HEK293T (cell line): Measurements from ENCODE around the gene TRABD2A.

Source experiments
- CTCF ChIA-PET: fragments of 350-600 bp; formaldehyde crosslinking; extraction: SDS; loops from one replicate; lab custom pipeline; 2021; ENCODE audit warnings: antibody characterized with exemption, inconsistent platforms; lab: Yijun Ruan, JAX
- POLR2A ChIA-PET: fragments of 350-600 bp; formaldehyde crosslinking; extraction: SDS; loops from one replicate; lab custom pipeline; 2020; ENCODE audit warnings: antibody characterized with exemption, inconsistent platforms; lab: Yijun Ruan, JAX
- DNase-seq: peaks from one replicate; pipeline ENCODE4 v3.0.0; 2012; ENCODE audit warnings: mixed read lengths; ENCODE audit errors: extremely low spot score
- ARNT ChIP-seq: fragments of 450-650 bp; IDR thresholded peaks from 2 replicates; pipeline ENCODE4 v1.6.1; 2017; ENCODE audit warnings: mild to moderate bottlenecking
- BHLHE40 ChIP-seq: fragments of 450-650 bp; IDR thresholded peaks from 2 replicates; pipeline ENCODE4 v1.6.1; 2016; ENCODE audit warnings: mild to moderate bottlenecking, moderate library complexity, borderline replicate concordance
- CTBP1 ChIP-seq: fragments of 450-650 bp; IDR thresholded peaks from 2 replicates; pipeline ENCODE4 v1.6.1; 2016; ENCODE audit warnings: borderline replicate concordance
- ELF4 ChIP-seq: fragments of 450-650 bp; IDR thresholded peaks from 2 replicates; pipeline ENCODE4 v1.6.1; 2017; ENCODE audit warnings: antibody characterized with exemption
- FOXA1 ChIP-seq: fragments of 450-650 bp; IDR thresholded peaks from 2 replicates; pipeline ENCODE4 v1.6.1; 2016; ENCODE audit warnings: mild to moderate bottlenecking
- FOXK2 ChIP-seq: fragments of 450-650 bp; IDR thresholded peaks from 2 replicates; pipeline ENCODE4 v1.6.1; 2016; ENCODE audit warnings: mild to moderate bottlenecking
- FOXM1 ChIP-seq: fragments of 450-650 bp; IDR thresholded peaks from 2 replicates; pipeline ENCODE4 v1.6.1; 2017; ENCODE audit warnings: mild to moderate bottlenecking, borderline replicate concordance
- HDGF ChIP-seq: fragments of 450-650 bp; IDR thresholded peaks from 2 replicates; pipeline ENCODE4 v1.6.1; 2017; ENCODE audit warnings: antibody characterized with exemption, borderline replicate concordance
- L3MBTL2 ChIP-seq: fragments of 450-650 bp; conservative IDR thresholded peaks from 2 replicates; pipeline ENCODE4 v1.6.1; 2016; ENCODE audit warnings: mild to moderate bottlenecking
- LEF1 ChIP-seq: fragments of 450-650 bp; IDR thresholded peaks from 2 replicates; pipeline ENCODE4 v1.6.1; 2017; ENCODE audit warnings: mild to moderate bottlenecking, borderline replicate concordance
- NFRKB ChIP-seq: fragments of 450-650 bp; IDR thresholded peaks from 2 replicates; pipeline ENCODE4 v1.6.1; 2016; ENCODE audit warnings: mild to moderate bottlenecking, moderate library complexity
- SP1 ChIP-seq: fragments of 450-650 bp; IDR thresholded peaks from 2 replicates; pipeline ENCODE4 v1.6.1; 2017
- SUZ12 ChIP-seq: fragments of 450-650 bp; IDR thresholded peaks from 2 replicates; pipeline ENCODE4 v1.6.1; 2016; ENCODE audit warnings: mild to moderate bottlenecking
- TARDBP ChIP-seq: fragments of 450-650 bp; IDR thresholded peaks from 2 replicates; pipeline ENCODE4 v1.6.1; 2016
- ZNF384 ChIP-seq: fragments of 450-650 bp; IDR thresholded peaks from 2 replicates; pipeline ENCODE4 v1.6.1; 2016
- TF ChIP-seq, protein P1 (sequence below): fragments of 450-650 bp; IDR thresholded peaks from 2 replicates; pipeline ENCODE4 v1.6.1; 2016

TRABD2A gene

DNA sequence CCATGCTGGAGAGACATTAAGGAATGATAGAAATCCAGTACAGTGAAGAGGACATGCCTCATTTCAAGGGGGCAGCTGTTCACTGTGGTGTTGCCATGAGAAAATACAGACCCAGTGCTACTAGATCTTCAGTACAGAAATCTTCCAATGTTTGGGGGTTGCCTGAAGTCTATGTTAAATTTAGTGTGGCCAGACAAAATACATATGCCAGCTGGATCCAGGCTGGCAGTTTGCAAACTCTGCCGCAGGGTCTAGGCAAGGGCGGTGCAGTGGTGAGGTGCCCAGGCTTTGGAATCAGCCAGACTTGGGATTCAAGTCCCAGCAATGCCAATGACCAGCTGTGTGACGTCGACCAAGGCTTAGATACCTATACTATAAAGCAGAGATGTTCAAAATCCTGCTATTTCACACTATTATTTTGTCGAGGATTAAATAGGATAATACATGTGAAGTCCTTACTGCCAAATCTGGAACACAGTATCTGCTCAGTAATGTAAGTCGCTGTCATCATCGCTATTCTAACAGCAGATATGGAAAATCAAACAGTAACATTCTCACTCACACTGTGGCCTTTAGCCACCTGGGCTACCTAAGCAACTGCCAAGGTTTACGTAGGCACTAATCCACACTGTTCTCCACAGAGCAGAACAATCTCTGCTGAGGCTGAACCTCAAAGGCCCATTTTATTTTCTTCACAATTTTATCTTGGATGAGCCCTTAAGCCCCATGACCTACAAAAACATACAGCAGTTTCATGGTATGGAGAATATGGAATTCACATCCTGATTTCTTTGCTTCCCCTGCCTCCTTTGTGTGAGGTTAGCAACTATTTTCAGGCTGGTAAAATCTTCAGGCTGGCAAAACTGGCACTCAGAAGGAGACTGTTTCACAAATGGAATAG, 18.7 kb upstream of the TRABD2A start:
- ChIA-PET POLR2A (no interaction called here), CTCF (interaction anchor here (0.9 kb wide), 1 partner anchor 27 kb away, joined by 3 read pairs; no protein-coding TSS in a partner anchor)
- DNase-seq: no peak
- TF ChIP-seq NFRKB (no peak), FOXM1 (no peak), SP1 (no peak)

DNA sequence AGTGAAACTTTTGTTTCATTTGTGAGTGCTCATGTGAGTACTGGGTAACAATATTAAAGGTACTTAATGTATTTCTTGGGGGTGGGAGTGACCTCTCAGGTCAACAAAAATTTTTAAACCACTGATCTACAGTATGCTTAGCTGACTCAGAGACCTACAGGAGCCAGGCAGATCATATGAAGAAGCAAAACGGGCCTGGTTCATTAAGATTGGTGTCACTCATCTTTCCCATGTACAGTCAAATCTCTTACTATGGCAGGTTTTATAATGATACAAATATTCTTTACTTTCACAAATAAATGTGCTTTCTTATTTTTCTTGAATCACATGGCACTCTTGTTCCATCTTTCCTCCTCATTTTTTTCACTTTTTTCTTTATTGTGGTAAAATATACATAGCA, 16.9 kb upstream of the TRABD2A start:
- TF ChIP-seq SP1 (no peak), BHLHE40 (no peak), FOXA1 (no peak), TARDBP (no peak), HDGF (no peak), FOXK2 (no peak), SUZ12 (no peak), ZNF384 (no peak), L3MBTL2 (no peak), CTBP1 (no peak), FOXM1 (no peak), ARNT (no peak), ELF4 (no peak), NFRKB (no peak)
- TF ChIP-seq, protein P1, sequence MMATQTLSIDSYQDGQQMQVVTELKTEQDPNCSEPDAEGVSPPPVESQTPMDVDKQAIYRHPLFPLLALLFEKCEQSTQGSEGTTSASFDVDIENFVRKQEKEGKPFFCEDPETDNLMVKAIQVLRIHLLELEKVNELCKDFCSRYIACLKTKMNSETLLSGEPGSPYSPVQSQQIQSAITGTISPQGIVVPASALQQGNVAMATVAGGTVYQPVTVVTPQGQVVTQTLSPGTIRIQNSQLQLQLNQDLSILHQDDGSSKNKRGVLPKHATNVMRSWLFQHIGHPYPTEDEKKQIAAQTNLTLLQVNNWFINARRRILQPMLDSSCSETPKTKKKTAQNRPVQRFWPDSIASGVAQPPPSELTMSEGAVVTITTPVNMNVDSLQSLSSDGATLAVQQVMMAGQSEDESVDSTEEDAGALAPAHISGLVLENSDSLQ: no peak
- DNase-seq: no peak
- ChIA-PET CTCF (no interaction called here), POLR2A (no interaction called here)

DNA sequence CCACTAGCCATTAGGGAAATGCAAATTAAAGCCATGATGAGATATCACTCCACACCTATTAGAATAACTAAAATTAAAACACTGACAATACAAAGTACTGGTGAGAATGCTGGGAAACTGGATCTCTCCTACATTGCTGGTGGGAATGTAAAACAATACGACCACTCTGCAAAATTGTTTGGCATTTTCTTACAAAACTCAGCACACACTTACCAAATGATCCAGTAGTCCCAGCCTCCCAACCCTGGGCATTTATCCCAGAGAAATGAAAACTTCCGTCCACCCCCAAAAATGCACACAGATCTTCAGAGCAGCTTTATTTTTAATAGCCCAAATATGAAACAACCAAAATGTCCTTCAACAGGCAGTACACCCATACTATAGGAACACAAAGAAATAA, 15.7 kb upstream of the TRABD2A start:
- TF ChIP-seq FOXK2 (no peak), CTBP1 (no peak), ELF4 (no peak), NFRKB (no peak), L3MBTL2 (no peak), ZNF384 (no peak), TARDBP (no peak), FOXA1 (no peak), LEF1 (no peak), BHLHE40 (no peak), SUZ12 (no peak)
- ChIA-PET CTCF (no interaction called here), POLR2A (interaction anchor here (1.6 kb wide), 1 partner anchor 10 kb away, joined by 4 read pairs; no protein-coding TSS in a partner anchor)
- DNase-seq: no peak

DNA sequence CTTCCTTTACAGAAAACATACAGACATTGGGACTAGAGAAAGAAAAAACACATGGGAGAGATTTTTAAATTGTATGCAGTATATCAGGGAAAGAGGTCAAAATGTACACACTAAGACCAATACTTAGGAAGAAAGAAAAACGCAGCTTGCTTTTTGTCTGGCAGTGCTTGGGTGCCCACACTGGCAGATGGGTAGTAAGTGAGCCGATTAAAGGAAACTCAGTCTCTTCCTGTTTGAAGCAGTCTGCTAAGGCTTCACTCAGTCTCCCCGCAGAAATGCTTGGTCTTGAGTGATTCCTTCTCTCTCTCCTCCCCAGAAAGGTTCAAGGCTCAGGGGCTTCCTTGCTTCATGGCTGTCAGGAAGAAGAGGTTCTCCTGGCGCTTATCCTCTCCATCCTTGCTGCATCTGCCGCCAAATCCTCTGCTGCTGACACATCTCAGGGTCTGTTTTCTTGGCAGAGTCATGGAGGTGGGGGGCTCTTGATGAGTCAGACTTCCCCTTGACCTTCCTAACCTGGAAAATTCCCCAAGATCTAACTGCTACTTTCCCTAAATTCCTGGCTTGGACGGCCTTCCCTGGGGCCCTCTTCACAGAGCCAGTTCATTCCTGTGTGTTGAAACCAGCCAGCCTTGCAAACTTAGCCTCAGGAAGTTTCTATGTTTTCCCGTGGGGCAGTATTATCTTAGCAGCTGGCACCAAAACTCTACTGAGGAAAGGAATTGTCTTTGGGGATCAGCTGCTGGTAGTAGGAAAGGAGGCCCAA, 14.1 kb upstream of the TRABD2A start:
- TF ChIP-seq TARDBP (no peak), SP1 (no peak), ZNF384 (no peak), HDGF (no peak), SUZ12 (no peak), BHLHE40 (no peak), FOXM1 (no peak), LEF1 (no peak), FOXK2 (no peak), CTBP1 (no peak), ELF4 (no peak), ARNT (no peak), L3MBTL2 (no peak), FOXA1 (no peak), NFRKB (no peak)
- TF ChIP-seq, protein P1: no peak
- no peak for DNase-seq
- CTCF ChIA-PET: no interaction called here
- POLR2A ChIA-PET: no interaction called here

DNA sequence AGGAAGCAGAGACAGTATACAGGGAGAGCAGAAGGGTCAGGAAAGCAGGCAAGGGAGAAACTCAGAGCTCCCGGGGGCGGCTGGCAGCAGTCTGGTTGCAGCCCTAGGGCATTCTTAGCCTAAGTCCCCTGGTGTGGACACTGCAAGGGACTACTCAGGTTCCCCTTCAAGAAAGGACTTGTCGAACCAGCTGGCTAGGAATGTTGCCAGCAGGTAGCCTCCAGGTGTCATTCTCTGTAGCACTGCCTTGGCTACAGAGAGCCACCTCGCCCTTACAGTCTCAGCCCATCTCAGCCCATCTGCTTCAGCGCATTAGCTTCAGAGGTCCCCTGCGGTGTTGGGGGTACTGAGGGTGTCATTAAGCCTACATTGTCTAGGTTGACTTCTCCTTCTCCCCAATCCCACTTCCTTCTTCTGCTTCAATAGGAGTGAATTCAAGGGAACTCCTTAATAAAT, 13.3 kb upstream of the TRABD2A start:
- POLR2A ChIA-PET: interaction anchor here (1.7 kb wide), 1 partner anchor 12 kb away, joined by 4 read pairs; no protein-coding TSS in a partner anchor
- CTCF ChIA-PET: interaction anchor here (1.6 kb wide), 1 partner anchor 10 kb away, joined by 3 read pairs; no protein-coding TSS in a partner anchor
- DNase-seq: no peak
- TF ChIP-seq FOXA1 (no peak), LEF1 (no peak), L3MBTL2 (no peak), CTBP1 (no peak)

DNA sequence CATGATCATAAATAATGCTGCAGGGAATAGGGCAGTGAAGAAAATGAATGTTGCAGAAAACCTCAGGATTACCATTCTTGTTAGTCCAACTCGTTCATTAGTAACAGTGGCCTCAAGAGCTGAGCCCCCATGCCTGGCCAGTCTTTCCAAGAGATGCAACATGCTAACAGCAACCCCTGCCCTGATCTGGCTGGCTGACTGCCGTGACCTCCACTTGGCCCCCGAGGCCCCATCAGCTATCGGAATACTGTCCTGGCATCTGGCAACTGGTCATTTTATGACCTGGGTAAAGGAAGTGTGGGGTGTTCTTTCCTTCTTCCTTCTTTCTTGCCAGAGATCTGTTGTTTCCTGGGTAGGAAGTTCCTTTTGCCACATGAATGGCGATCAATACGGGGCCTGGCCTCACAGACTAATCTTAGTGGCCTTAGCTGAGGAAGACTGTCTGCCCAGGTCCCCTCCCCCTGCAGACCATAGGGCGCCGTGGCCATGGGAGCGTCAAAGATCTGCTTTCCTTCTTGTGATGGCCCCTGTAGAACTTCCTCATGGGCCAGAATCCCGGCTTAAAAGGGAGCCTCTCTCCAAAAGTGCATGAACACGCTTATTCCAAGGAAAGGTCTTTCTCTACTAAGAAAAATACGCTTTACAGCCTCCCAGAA, 10.6 kb upstream of the TRABD2A start:
- TF ChIP-seq FOXM1 (no peak), ELF4 (no peak), L3MBTL2 (no peak), NFRKB (no peak)
- DNase-seq: no peak
- ChIA-PET POLR2A (no interaction called here), CTCF (interaction anchor here (0.6 kb wide), 1 partner anchor 35 kb away, joined by 3 read pairs; no protein-coding TSS in a partner anchor)
